HCT116 (cell line): ENCODE measurements around the gene PEDS1.

Experiments used
- EZH2 ChIP-seq: fragments of 200-600 bp; sonication (generic); IDR thresholded peaks from 2 replicates; pipeline ENCODE4 v1.6.1; 2017; ENCODE audit warnings: antibody characterized with exemption, mixed run types
- EZH2phosphoT487 ChIP-seq: fragments of 200-600 bp; IDR thresholded peaks from 2 replicates; pipeline ENCODE4 v1.6.1; 2018; ENCODE audit warnings: antibody characterized with exemption, borderline replicate concordance
- FOSL1 ChIP-seq: IDR thresholded peaks from 2 replicates; pipeline ENCODE4 v1.6.1; 2012; ENCODE audit warnings: low read depth
- POLR2A ChIP-seq: IDR thresholded peaks from 2 replicates; pipeline ENCODE4 v1.7.0; 2011; ENCODE audit warnings: borderline replicate concordance; ENCODE audit not compliant: insufficient read depth, insufficient read length; ENCODE audit errors: extremely low read depth
- POLR2AphosphoS5 ChIP-seq: IDR thresholded peaks from 2 replicates; pipeline ENCODE4 v1.6.1; 2011; ENCODE audit warnings: mild to moderate bottlenecking, low read depth, low read length, moderate library complexity
- RAD21 ChIP-seq: IDR thresholded peaks from 2 replicates; pipeline ENCODE4 v1.6.1; 2012; ENCODE audit warnings: low read depth, mild to moderate bottlenecking
- ZFX ChIP-seq: fragments of 450-650 bp; IDR thresholded peaks from 2 replicates; pipeline ENCODE4 v1.6.1; 2017
- ZNF274 ChIP-seq: fragments of 200-500 bp; sonication (Bioruptor generic); IDR thresholded peaks from 2 replicates; pipeline ENCODE4 v1.6.1; 2014; ENCODE audit warnings: mild to moderate bottlenecking, low read depth, low read length, inconsistent platforms
- TF ChIP-seq, protein P1 (sequence below), 3 experiments: fragments of 200-600 bp in 1 of 3; sonication (generic) in 1 of 3; IDR thresholded peaks in 2 of 3; conservative IDR thresholded peaks in 1 of 3; 2 replicates each; pipeline ENCODE4 v1.5.1; 2012 to 2017; ENCODE audit warnings: low read depth in 2 of 3, low read length in 2 of 3, antibody characterized with exemption in 1 of 3, borderline replicate concordance in 1 of 3, control low read depth in 1 of 3, mild to moderate bottlenecking in 1 of 3, mixed read lengths in 1 of 3, mixed run types in 1 of 3, moderate library complexity in 1 of 3; ENCODE audit not compliant: insufficient read depth in 1 of 3

GRCh38 chr20:50115041-50115512 is 38.4 kb downstream of the PEDS1 start:
- TF ChIP-seq ZNF274, result no peak
- no peak for TF ChIP-seq EZH2
- no peak for TF ChIP-seq ZFX
- TF ChIP-seq POLR2AphosphoS5, result no peak
- TF ChIP-seq, protein P1, sequence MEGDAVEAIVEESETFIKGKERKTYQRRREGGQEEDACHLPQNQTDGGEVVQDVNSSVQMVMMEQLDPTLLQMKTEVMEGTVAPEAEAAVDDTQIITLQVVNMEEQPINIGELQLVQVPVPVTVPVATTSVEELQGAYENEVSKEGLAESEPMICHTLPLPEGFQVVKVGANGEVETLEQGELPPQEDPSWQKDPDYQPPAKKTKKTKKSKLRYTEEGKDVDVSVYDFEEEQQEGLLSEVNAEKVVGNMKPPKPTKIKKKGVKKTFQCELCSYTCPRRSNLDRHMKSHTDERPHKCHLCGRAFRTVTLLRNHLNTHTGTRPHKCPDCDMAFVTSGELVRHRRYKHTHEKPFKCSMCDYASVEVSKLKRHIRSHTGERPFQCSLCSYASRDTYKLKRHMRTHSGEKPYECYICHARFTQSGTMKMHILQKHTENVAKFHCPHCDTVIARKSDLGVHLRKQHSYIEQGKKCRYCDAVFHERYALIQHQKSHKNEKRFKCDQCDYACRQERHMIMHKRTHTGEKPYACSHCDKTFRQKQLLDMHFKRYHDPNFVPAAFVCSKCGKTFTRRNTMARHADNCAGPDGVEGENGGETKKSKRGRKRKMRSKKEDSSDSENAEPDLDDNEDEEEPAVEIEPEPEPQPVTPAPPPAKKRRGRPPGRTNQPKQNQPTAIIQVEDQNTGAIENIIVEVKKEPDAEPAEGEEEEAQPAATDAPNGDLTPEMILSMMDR (IDR thresholded peaks at IDR 0.05 in 2 of 3, conservative IDR thresholded peaks at IDR 0.05 in 1 of 3; ENCODE audit: borderline replicate concordance in 1 of 3, insufficient read depth in 1 of 3, low read depth in 2 of 3, low read length in 2 of 3), result no peak
- no peak for TF ChIP-seq POLR2A
- no peak for TF ChIP-seq RAD21
- TF ChIP-seq FOSL1, result no peak
- TF ChIP-seq EZH2phosphoT487, result no peak
